Measurements from ENCODE around the gene COMMD1.

- TF ChIP-seq, protein P1, sequence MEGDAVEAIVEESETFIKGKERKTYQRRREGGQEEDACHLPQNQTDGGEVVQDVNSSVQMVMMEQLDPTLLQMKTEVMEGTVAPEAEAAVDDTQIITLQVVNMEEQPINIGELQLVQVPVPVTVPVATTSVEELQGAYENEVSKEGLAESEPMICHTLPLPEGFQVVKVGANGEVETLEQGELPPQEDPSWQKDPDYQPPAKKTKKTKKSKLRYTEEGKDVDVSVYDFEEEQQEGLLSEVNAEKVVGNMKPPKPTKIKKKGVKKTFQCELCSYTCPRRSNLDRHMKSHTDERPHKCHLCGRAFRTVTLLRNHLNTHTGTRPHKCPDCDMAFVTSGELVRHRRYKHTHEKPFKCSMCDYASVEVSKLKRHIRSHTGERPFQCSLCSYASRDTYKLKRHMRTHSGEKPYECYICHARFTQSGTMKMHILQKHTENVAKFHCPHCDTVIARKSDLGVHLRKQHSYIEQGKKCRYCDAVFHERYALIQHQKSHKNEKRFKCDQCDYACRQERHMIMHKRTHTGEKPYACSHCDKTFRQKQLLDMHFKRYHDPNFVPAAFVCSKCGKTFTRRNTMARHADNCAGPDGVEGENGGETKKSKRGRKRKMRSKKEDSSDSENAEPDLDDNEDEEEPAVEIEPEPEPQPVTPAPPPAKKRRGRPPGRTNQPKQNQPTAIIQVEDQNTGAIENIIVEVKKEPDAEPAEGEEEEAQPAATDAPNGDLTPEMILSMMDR (IDR thresholded peaks at IDR 0.05): peak in 3 of 6 experiments; percentile 17 to 22 (median 20)
- TF ChIP-seq POLR2AphosphoS5 (IDR thresholded peaks at IDR 0.05) (peak; percentile 92 to 98), POLR2A (IDR thresholded peaks at IDR 0.05) (peak in 3 of 4 donors; percentile 81 to 90 (median 87))
These were observed 17.0 kb upstream of the COMMD1 start, which contains the start of gene CCT4 for GRCh38 chr2:61888267-61889055.
